ENCODE data around the gene SLC37A3.
"Not testable (repeated sequence)": the region's sequence is repeated elsewhere in the genome, so short reads cannot be mapped to it uniquely, and the experiment has no call there.

SLC37A3 gene

GRCh38 chr7:140345426-140345825 is 52.9 kb downstream of the SLC37A3 start:
- DNase-seq: no peak

GRCh38 chr7:140342727-140343514 is 55.4 kb downstream of the SLC37A3 start:
- no peak for DNase-seq

GRCh38 chr7:140338959-140339358 is 59.4 kb downstream of the SLC37A3 start:
- DNase-seq: not testable (repeated sequence)

- DNase-seq: no peak
Measured at GRCh38 chr7:140334341-140335057, 63.8 kb downstream of the SLC37A3 start.

- no peak for DNase-seq
Measured at GRCh38 chr7:140333686-140334085, 64.6 kb downstream of the SLC37A3 start.

- DNase-seq: no peak
Measured at GRCh38 chr7:140333223-140333622, 65.1 kb downstream of the SLC37A3 start.

GRCh38 chr7:140330595-140330994 is 67.7 kb downstream of the SLC37A3 start:
- no peak for DNase-seq

- no peak for DNase-seq
Measured at GRCh38 chr7:140330128-140330527, 68.2 kb downstream of the SLC37A3 start.

- DNase-seq: no peak
Measured at GRCh38 chr7:140327261-140327661, 71.1 kb downstream of the SLC37A3 start.

- DNase-seq: peak; percentile 61
Measured at GRCh38 chr7:140326116-140326928, 72.0 kb downstream of the SLC37A3 start.

GRCh38 chr7:140325600-140325999 is 72.7 kb downstream of the SLC37A3 start:
- no peak for DNase-seq

- DNase-seq: no peak
Measured at GRCh38 chr7:140324714-140325113, 73.6 kb downstream of the SLC37A3 start.

- DNase-seq: no peak
Measured at GRCh38 chr7:140322759-140323158, 75.6 kb downstream of the SLC37A3 start.

- DNase-seq: not testable (repeated sequence)
Measured at GRCh38 chr7:140320078-140320477, 78.3 kb downstream of the SLC37A3 start.

GRCh38 chr7:140317999-140318398 is 80.3 kb downstream of the SLC37A3 start:
- no peak for DNase-seq

- no peak for DNase-seq
Measured at GRCh38 chr7:140317597-140317996, 80.7 kb downstream of the SLC37A3 start.

- DNase-seq: no peak
Measured at GRCh38 chr7:140316165-140316661, 82.1 kb downstream of the SLC37A3 start.

- no peak for DNase-seq
Measured at GRCh38 chr7:140315498-140316164, 82.7 kb downstream of the SLC37A3 start.

GRCh38 chr7:140314573-140315480 is 83.5 kb downstream of the SLC37A3 start:
- no peak for DNase-seq

- no peak for DNase-seq
Measured at GRCh38 chr7:140312141-140312846, 86.0 kb downstream of the SLC37A3 start.

GRCh38 chr7:140311128-140311527 is 87.2 kb downstream of the SLC37A3 start:
- not testable (repeated sequence) for DNase-seq

All from activated naive CD4-positive, alpha-beta T cell treated with anti-CD3 and anti-CD28 coated beads, Interleukin-2, amount 50 U/mL, for 16 hours (primary cell).